Body of pancreas (tissue), 4 donors: Measurements from ENCODE around the gene MYO1E.

Experiments
- POLR2A ChIP-seq, 3 donors: fragments of 450-650 bp; IDR thresholded peaks; one replicate each; pipeline ENCODE4 v1.6.1; 2016; ENCODE audit warnings: antibody characterized with exemption in 3 of 3, mild to moderate bottlenecking in 2 of 3
- TF ChIP-seq, protein P1 (sequence below), 7 experiments: fragments of 450-650 bp in 4 of 7; fragments of 200-600 bp in 3 of 7; sonication (generic) in 3 of 7; IDR thresholded peaks; one replicate each; pipeline ENCODE4 v1.5.1; 2016 to 2019; ENCODE audit warnings: antibody characterized with exemption in 7 of 7

DNA sequence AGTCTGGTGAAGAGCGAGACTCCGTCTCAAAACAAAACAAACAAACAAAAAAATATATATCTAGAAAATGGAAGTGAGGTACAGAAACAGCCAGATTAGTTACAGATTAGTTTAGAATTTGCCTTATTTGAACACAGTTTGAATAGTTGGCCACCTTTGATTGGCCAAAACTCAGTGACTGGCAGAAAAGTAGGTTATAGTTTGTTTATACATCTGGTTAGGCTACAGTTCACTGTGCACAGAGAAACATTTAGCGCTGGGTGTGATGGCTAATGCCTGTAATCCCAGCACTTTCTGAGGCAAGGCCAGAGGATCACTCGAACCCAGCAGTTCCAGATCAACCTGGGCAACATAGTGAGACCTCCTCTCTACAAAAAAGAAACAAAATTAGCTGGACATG lies 114.4 kb downstream of the MYO1E start:
- TF ChIP-seq, protein P1, sequence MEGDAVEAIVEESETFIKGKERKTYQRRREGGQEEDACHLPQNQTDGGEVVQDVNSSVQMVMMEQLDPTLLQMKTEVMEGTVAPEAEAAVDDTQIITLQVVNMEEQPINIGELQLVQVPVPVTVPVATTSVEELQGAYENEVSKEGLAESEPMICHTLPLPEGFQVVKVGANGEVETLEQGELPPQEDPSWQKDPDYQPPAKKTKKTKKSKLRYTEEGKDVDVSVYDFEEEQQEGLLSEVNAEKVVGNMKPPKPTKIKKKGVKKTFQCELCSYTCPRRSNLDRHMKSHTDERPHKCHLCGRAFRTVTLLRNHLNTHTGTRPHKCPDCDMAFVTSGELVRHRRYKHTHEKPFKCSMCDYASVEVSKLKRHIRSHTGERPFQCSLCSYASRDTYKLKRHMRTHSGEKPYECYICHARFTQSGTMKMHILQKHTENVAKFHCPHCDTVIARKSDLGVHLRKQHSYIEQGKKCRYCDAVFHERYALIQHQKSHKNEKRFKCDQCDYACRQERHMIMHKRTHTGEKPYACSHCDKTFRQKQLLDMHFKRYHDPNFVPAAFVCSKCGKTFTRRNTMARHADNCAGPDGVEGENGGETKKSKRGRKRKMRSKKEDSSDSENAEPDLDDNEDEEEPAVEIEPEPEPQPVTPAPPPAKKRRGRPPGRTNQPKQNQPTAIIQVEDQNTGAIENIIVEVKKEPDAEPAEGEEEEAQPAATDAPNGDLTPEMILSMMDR (IDR thresholded peaks at IDR 0.05): no peak
- TF ChIP-seq POLR2A (IDR thresholded peaks at IDR 0.05): no peak
